Upper lobe of left lung (tissue), 4 donors: ENCODE results near the gene ACOT8.

Source experiments
- CTCF ChIP-seq, 6 experiments: fragments of 450-650 bp in 4 of 6; fragments of 200-600 bp in 2 of 6; sonication (generic) in 2 of 6; IDR thresholded peaks; one replicate each; pipeline ENCODE4 v1.5.1; 2016 to 2019; ENCODE audit warnings: antibody characterized with exemption in 6 of 6
- POLR2A ChIP-seq, 4 donors: fragments of 450-650 bp; IDR thresholded peaks; one replicate each; pipeline ENCODE4 v1.5.1; 2016 to 2017; ENCODE audit warnings: antibody characterized with exemption in 4 of 4, mild to moderate bottlenecking in 2 of 4

- no peak for TF ChIP-seq POLR2A (IDR thresholded peaks at IDR 0.05)
- no peak for TF ChIP-seq CTCF (IDR thresholded peaks at IDR 0.05)
These were observed 13.7 kb downstream of the ACOT8 start for GRCh38 chr20:45843506-45843905.
